Limb (tissue), 2 donors: Measurements from ENCODE around the gene ARHGEF33.

Experiments
- DNase-seq, 2 donors: peaks; one replicate each; pipeline ENCODE4 v3.0.0-alpha.2; 2016; ENCODE audit errors: extremely low spot score in 2 of 2

Gene ARHGEF33

DNA sequence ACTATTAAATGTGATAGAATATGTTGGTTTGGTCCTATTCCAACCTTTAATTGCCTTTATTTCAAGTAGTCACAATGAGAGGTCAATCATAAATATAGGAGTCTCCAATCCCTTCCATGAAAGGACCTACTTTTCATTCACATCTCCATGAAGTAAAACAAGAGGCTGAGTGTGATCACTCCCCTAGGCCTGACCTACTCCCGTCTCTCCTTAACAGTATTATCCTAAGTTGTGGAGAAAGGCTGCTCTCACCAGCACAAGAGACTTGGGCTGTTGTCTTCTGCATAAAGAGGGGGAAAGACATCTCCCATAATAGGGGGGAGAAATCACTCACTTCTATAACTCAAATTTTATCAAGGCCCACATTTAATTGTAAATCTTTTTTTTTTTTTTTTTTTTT, 125.7 kb downstream of the ARHGEF33 start:
- DNase-seq = no peak

DNA sequence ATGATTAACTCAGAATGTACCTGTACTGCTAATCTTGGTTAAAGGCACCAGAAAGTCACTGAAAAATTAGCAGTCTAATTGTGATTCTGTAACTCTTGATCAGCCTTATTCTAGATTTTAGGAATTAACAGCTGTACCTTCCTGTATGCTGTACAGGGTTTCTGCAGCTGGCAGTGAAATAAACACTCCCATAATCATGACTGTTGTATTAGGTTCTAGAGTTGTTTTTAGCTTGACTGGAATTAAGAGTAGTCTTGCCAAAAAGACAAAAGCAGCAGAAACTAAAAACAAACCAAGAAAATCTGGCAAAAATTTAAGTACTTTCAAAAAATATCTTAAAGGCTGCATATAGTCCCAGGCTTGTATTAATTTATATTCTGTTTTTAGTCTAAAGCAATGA, 127.7 kb downstream of the ARHGEF33 start:
- DNase-seq = peak in 1 of 2 donors; percentile 9

DNA sequence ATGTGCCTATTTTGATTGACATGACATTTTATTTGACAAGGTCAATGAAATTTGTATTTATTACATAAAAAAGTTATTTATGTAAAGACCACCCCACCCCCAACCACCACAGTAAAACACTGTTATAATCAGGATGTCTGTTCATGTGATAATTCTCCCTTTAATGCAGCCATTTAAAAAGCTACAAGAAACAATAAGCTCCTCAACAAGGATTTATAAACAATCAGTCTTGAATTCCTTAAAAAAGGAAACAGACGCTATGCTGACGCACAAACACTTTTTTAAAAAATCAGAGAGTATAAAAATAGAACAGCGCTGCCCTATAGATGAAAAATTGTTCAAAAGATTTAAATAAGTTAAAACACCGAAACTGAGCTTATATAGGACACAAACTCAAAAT, 129.0 kb downstream of the ARHGEF33 start:
- no peak for DNase-seq

- DNase-seq = no peak
These were observed 130.7 kb downstream of the ARHGEF33 start for GRCh38 chr2:39020383-39020782.

DNA sequence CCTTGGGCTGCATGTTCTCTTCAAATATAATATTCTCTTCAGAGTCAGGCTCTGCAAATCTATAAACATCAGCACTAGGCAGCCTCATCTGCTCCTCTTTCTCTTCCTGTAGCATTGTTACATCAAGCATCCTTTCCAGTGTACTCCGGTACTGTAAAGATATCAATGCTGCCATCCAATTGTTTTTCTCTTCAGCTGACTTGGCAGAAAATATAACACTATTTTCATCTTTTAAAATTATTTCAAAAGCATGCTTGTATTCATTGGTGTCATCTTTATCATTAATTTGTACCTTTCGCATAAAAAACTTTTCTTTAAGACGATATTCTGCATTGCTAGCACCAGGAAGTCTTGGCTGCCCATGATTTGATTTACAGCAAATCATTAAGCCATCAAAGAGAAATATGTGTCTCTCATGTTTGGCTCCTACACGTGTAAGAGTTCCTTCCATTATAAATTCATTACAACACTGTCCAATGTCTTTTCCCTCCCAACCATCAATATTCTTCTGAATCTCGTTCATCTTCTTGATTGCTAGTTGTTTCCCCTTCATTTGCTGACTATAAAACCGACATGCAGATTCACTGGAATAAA, 133.1 kb downstream of the ARHGEF33 start:
- no peak for DNase-seq

GRCh38 chr2:39023649-39024048, 134.0 kb downstream of the ARHGEF33 start:
- no peak for DNase-seq

- DNase-seq = no peak
These were observed 135.2 kb downstream of the ARHGEF33 start for GRCh38 chr2:39024833-39025232.
